Measurements from ENCODE around the gene CHIT1.

DNA sequence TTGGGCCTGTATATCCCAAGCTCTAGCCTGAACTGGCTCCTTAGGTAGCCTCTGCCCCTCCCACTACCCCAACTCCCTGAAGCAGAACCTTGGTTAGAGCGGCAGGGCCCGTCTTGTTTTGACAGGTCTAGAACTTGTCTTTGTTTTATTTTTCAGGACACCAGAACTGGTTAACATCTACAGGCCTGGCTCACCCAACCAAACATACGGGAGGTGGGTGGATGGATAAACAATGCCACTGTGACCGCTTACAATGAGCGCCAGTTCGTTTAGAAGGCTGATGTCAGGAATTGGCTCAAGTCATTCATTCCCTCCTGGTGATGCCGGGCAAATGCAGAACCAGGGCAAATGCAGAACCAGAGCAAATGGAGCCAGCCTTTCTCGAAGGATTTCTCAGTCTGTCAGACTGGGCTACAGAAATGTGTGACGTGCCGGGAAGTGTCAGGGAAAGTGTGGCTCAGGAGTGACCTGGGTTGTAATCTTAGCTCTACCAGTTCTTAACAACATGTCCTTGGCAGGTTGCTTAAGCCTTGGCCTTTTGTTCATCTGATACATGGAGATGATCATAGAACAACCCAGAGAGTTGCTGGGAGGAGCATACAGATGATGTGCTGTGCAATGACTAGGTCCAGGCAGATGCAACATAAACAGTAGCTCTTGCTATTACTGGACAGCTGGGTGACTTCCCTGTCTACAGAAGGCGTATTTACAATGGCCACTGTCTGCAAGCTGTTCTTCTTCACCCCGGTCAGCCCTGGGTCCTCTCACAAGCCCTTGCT is 45.3 kb upstream of the CHIT1 start:
- no peak for TF ChIP-seq POLR2A (IDR thresholded peaks at IDR 0.05; ENCODE audit: extremely low read depth, insufficient read length)
- TF ChIP-seq CTCF (IDR thresholded peaks at IDR 0.05; ENCODE audit: low read depth, low read length), result no peak
- TF ChIP-seq, protein P1, sequence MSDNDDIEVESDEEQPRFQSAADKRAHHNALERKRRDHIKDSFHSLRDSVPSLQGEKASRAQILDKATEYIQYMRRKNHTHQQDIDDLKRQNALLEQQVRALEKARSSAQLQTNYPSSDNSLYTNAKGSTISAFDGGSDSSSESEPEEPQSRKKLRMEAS (IDR thresholded peaks at IDR 0.05; ENCODE audit: low read depth, low read length), result no peak
